ENCODE measurements around the gene TMEM72.

- TF ChIP-seq POLR2A (IDR thresholded peaks at IDR 0.05; ENCODE audit: low read length): no peak
- no peak for TF ChIP-seq GATA1 (IDR thresholded peaks at IDR 0.05; ENCODE audit: low read depth, low read length)
These were observed 47.2 kb downstream of the TMEM72 start for GRCh38 chr10:44958196-44958897.

All from erythroblast (primary cell).